K562 (cell line): Measurements from ENCODE around the gene TYMP. TPM values are rescaled to one million over a fixed set of nuclear protein-coding genes. Genes with fewer than 3 reads are reported as not detected.

Source experiments
- ATAC-seq: fragments of 200-7000 bp; cut with Tn5 transposase; 3 replicates; pipeline ENCODE4 v1.9.1; 2020; ENCODE audit warnings: moderate library complexity
- BruUV-seq: library from RNA; stranded (reverse); fragments of 400-500 nt; replicated peaks from 2 replicates; lab custom pipeline; 2021; lab: Mats Ljungman, UMichigan
- CTCF ChIA-PET: fragments of 300-600 bp; formaldehyde crosslinking; extraction: SDS; loops from one replicate; lab custom pipeline; 2021; ENCODE audit warnings: low intra/inter-chr PET ratio; lab: Yijun Ruan, JAX
- POLR2A ChIA-PET: fragments of 300-600, 350-650 bp; sonication (Branson Sonifier 250); formaldehyde crosslinking; extraction: SDS; loops from one replicate; lab custom pipeline; 2021; ENCODE audit warnings: antibody characterized with exemption, inconsistent platforms; lab: Yijun Ruan, JAX
- DNase-seq, 4 experiments: peaks; one replicate each; pipeline versions ENCODE4 v3.0.0 to v3.0.0-alpha.2; 2011 to 2018; ENCODE audit warnings: low spot score in 3 of 4, mixed read lengths in 3 of 4; ENCODE audit errors: extremely low read depth in 1 of 4
- FAIRE-seq: peaks from 2 replicates; lab custom pipeline; 2011; peaks lifted over from hg19 to GRCh38; lab: Jason Lieb, UNC
- H2AFZ ChIP-seq: 2 replicates; pipeline ENCODE4 v1.6.0; 2011; ENCODE audit warnings: low read depth, low read length, control low read depth, inconsistent platforms
- H3K27ac ChIP-seq: fragments of 200-600 bp; 3 replicates; pipeline ENCODE4 v1.8.0; 2011; ENCODE audit warnings: low read depth, mild to moderate bottlenecking, control low read depth, inconsistent platforms, low read length, moderate library complexity, mixed read lengths; ENCODE audit errors: extremely low read depth
- H3K27me3 ChIP-seq, 2 experiments: fragments of 300-600 bp in 1 of 2; 2 replicates in 1 of 2; 3 replicates in 1 of 2; pipeline versions ENCODE4 v1.6.0 to v1.8.0; 2011; ENCODE audit warnings: inconsistent platforms in 2 of 2, low read length in 2 of 2, mild to moderate bottlenecking in 1 of 2, mixed read lengths in 1 of 2, moderate library complexity in 1 of 2; ENCODE audit not compliant: control insufficient read depth in 2 of 2, insufficient read depth in 2 of 2
- H3K36me3 ChIP-seq: fragments of 300-600 bp; 3 replicates; pipeline ENCODE4 v1.8.0; 2011; ENCODE audit warnings: mild to moderate bottlenecking, low read length, inconsistent platforms; ENCODE audit not compliant: control insufficient read depth, insufficient read depth
- H3K4me1 ChIP-seq, 2 experiments: fragments of 200-600 bp in 1 of 2; replicated peaks in 1 of 2; 2 replicates in 1 of 2; 3 replicates in 1 of 2; pipeline versions ENCODE4 v1.5.1 to v1.8.0; 2011; ENCODE audit warnings: inconsistent platforms in 2 of 2, low read length in 2 of 2, mild to moderate bottlenecking in 1 of 2, mixed read lengths in 1 of 2, moderate library complexity in 1 of 2; ENCODE audit not compliant: control insufficient read depth in 2 of 2, insufficient read depth in 2 of 2
- H3K4me2 ChIP-seq: 2 replicates; pipeline ENCODE4 v1.6.1; 2011; ENCODE audit warnings: low read length, control low read depth, inconsistent platforms, mixed read lengths; ENCODE audit not compliant: insufficient read depth
- H3K4me3 ChIP-seq: fragments of 200-600 bp; sonication (generic), shearing (Covaris generic); 2 replicates; pipeline ENCODE4 v1.5.1; 2016; ENCODE audit warnings: control low read depth, inconsistent platforms
- H3K79me2 ChIP-seq: fragments of 200-600 bp; 3 replicates; pipeline ENCODE4 v1.8.0; 2011; ENCODE audit warnings: low read length, inconsistent platforms; ENCODE audit not compliant: control insufficient read depth, insufficient read depth
- H3K9ac ChIP-seq, 2 experiments: 2 replicates each; pipeline versions ENCODE4 v1.6.0 to v1.6.1; 2011; ENCODE audit warnings: low read depth in 2 of 2, low read length in 2 of 2, control low read depth in 1 of 2, inconsistent platforms in 1 of 2, mild to moderate bottlenecking in 1 of 2, mixed read lengths in 1 of 2; ENCODE audit not compliant: insufficient read depth in 1 of 2
- H3K9me1 ChIP-seq: one replicate; pipeline ENCODE4 v1.6.0; 2011; ENCODE audit warnings: inconsistent platforms, mild to moderate bottlenecking, low read length, moderate library complexity; ENCODE audit not compliant: control insufficient read depth, insufficient read depth
- H3K9me3 ChIP-seq: replicated peaks from 2 replicates; pipeline ENCODE4 v1.5.1; 2011; ENCODE audit warnings: low read depth, low read length, inconsistent platforms; ENCODE audit not compliant: control insufficient read depth, insufficient read depth
- H4K20me1 ChIP-seq: replicated peaks from 2 replicates; pipeline ENCODE4 v1.6.1; 2011; ENCODE audit warnings: low read length, inconsistent platforms, mixed read lengths; ENCODE audit not compliant: control insufficient read depth, insufficient read depth
- CHCHD3 ChIP-seq: fragments of 250-450 bp; sonication (Bioruptor Pico); IDR thresholded peaks from 2 replicates; pipeline ENCODE4 v2.1.2; 2022; ENCODE audit warnings: mild to moderate bottlenecking
- ELK3 ChIP-seq: fragments of 450-650 bp; formaldehyde crosslinking; IDR thresholded peaks from 2 replicates; pipeline ENCODE4 v1.4.0; 2020; ENCODE audit warnings: mild to moderate bottlenecking
- PYGO2 ChIP-seq: fragments of 450-650 bp; IDR thresholded peaks from 2 replicates; pipeline ENCODE4 v1.6.1; 2016; ENCODE audit warnings: mild to moderate bottlenecking, missing genetic modification characterization, moderate library complexity, missing compliant biosample characterization
- SRSF7 ChIP-seq: fragments of 200-400 bp; formaldehyde crosslinking; optimal IDR thresholded peaks from 2 replicates; pipeline ENCODE3; 2017; ENCODE audit warnings: mild to moderate bottlenecking, low read depth, low read length
- THAP7 ChIP-seq: fragments of 250-450 bp; sonication (Bioruptor Pico); IDR thresholded peaks from 2 replicates; pipeline ENCODE4 v1.5.0; 2021
- ZNF121 ChIP-seq: sonication (generic); formaldehyde crosslinking; conservative IDR thresholded peaks from 2 replicates; pipeline ENCODE4 v1.8.0; 2022; ENCODE audit warnings: missing genetic modification reagents
- ZNF217 ChIP-seq: sonication (generic); formaldehyde crosslinking; IDR thresholded peaks from 2 replicates; pipeline ENCODE4 v1.8.0; 2022; ENCODE audit warnings: mild to moderate bottlenecking, missing genetic modification reagents
- ZSCAN32 ChIP-seq: fragments of 450-650 bp; formaldehyde crosslinking; IDR thresholded peaks from 2 replicates; pipeline ENCODE4 v1.4.0; 2020; ENCODE audit warnings: mild to moderate bottlenecking, moderate library complexity
- WGBS: fragments of 100-300 bp; shearing (Covaris generic); methylation state at CpG from one replicate; pipeline ENCODE4 v1.1.6; 2016; ENCODE audit warnings: low coverage, mixed read lengths; ENCODE audit not compliant: insufficient coverage; ENCODE audit errors: missing lambda C conversion rate; 5-methylcytosine and 5-hydroxymethylcytosine counted together
- in situ Hi-C: fragments of 300-500 bp; cut with MboI; formaldehyde crosslinking; loops from 4 replicates; pipeline ENCODE4 v1.15.0; 2018; ENCODE audit warnings: inconsistent platforms, mixed read lengths
- intact Hi-C: fragments of 100-400 bp; cut with micrococcal nuclease; formaldehyde crosslinking; loops from 2 replicates; pipeline ENCODE4 v1.14.2; 2022
- polyA plus RNA-seq, 8 experiments: library from polyadenylated mRNA; depleted of rRNA in 4 of 8; stranded (reverse) in 5 of 8; unstranded in 3 of 8; fragments of >200 nt; fragmentation: Nextera tagmentation in 2 of 8; fragmentation: Illumina TruSeq in 1 of 8; extraction: Ambion mirVana in 2 of 8; extraction: Trizol in 1 of 8; gene quantifications; 2 replicates each; pipeline versions ENCODE4 v1.2.1 to v1.2.3, GENCODE V29; 2011 to 2014; ENCODE audit warnings: inconsistent platforms in 1 of 8, missing spikeins in 1 of 8
- total RNA-seq, 7 experiments: library from RNA; depleted of rRNA in 6 of 7; stranded (reverse); fragments of >200 nt in 6 of 7; fragmentation: Illumina TruSeq in 2 of 7; extraction: Trizol in 2 of 7; gene quantifications; 2 replicates each; pipeline versions ENCODE4 v1.2.1 to v1.2.3, GENCODE V29; 2011 to 2021; ENCODE audit warnings: low replicate concordance in 1 of 7
- TF ChIP-seq, protein P1 (sequence below): fragments of 250-450 bp; sonication (Bioruptor Pico); IDR thresholded peaks from 2 replicates; pipeline ENCODE4 v1.8.0; 2021; ENCODE audit warnings: mild to moderate bottlenecking, moderate library complexity
- TF ChIP-seq, protein P2 (sequence below): fragments of 250-450 bp; sonication (Bioruptor Pico); IDR thresholded peaks from 2 replicates; pipeline ENCODE4 v1.9.0; 2021; ENCODE audit warnings: mild to moderate bottlenecking, inconsistent platforms

TYMP gene
- total and polyA plus RNA-seq, 9 of the 15 experiments (the other 6 are each of a cell fraction or from before 2014, with no cell fraction given) = 0.03 to 4.0 (median 2.4) TPM; not detected in 4

GRCh38 chr22:50570861-50571260, 41.0 kb upstream of the TYMP start (continued):
- TF ChIP-seq ELK3 (CRISPR knock-in tag) = no peak

DNA sequence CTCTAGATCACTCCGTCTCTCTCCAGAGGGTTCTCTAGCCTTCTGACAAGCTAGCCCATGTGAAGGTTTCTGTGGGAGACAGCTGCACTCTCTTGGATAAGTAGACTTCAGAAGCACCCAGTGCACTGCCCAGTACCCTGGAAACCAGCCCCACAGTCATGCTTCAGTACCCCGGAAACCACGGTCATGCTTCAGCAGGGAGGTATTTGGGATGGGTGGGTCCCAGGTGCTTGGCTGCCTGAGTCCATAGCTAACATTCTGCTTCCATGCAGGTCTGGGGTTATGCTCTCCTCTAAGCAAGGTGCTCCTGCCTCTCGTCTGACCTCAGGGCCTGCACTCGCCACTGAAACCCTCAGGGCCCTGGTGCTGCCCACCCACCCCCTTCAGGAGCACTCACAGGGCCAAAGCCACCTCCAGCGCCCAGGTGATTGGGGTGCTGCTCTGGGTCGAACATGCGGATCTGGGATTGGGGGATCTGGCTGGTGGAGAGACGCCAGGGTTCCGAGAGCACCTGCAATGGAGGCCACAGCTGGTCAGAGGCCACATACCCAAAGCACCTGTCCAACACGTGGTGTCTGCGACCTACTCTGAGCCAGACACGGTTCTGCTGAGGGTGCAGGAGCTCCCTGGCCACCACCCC, 40.2 kb upstream of the TYMP start:
- Histone ChIP-seq H3K27me3 (no peaks in the 10 kb centered on the region), H2AFZ (no peak overlapping the region), H3K4me1 (peaks cover 0 to 10% of the 10 kb centered on the region in 2 experiments; a peak in 3 of 5 replicates), H3K9me1 (no peaks in the 10 kb centered on the region), H3K4me2 (no peak overlapping the region), H4K20me1 (no peaks in the 10 kb centered on the region), H3K4me3 (no peak overlapping the region), H3K79me2 (no peaks in the 10 kb centered on the region), H3K27ac (no peak overlapping the region), H3K9ac (no peak overlapping the region), H3K36me3 (no peaks in the 10 kb centered on the region), H3K9me3 (no peaks in the 10 kb centered on the region)
- TF ChIP-seq, protein P1, sequence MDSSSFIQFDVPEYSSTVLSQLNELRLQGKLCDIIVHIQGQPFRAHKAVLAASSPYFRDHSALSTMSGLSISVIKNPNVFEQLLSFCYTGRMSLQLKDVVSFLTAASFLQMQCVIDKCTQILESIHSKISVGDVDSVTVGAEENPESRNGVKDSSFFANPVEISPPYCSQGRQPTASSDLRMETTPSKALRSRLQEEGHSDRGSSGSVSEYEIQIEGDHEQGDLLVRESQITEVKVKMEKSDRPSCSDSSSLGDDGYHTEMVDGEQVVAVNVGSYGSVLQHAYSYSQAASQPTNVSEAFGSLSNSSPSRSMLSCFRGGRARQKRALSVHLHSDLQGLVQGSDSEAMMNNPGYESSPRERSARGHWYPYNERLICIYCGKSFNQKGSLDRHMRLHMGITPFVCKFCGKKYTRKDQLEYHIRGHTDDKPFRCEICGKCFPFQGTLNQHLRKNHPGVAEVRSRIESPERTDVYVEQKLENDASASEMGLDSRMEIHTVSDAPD (CRISPR knock-in tag) = no peak
- TF ChIP-seq ZSCAN32 (CRISPR knock-in tag) (no peak), PYGO2 (tag) (no peak), THAP7 (CRISPR knock-in tag) (no peak), ZNF217 (CRISPR knock-in tag) (no peak), ZNF121 (CRISPR knock-in tag) (no peak), SRSF7 (no peak), CHCHD3 (CRISPR knock-in tag) (no peak)
- TF ChIP-seq, protein P2, sequence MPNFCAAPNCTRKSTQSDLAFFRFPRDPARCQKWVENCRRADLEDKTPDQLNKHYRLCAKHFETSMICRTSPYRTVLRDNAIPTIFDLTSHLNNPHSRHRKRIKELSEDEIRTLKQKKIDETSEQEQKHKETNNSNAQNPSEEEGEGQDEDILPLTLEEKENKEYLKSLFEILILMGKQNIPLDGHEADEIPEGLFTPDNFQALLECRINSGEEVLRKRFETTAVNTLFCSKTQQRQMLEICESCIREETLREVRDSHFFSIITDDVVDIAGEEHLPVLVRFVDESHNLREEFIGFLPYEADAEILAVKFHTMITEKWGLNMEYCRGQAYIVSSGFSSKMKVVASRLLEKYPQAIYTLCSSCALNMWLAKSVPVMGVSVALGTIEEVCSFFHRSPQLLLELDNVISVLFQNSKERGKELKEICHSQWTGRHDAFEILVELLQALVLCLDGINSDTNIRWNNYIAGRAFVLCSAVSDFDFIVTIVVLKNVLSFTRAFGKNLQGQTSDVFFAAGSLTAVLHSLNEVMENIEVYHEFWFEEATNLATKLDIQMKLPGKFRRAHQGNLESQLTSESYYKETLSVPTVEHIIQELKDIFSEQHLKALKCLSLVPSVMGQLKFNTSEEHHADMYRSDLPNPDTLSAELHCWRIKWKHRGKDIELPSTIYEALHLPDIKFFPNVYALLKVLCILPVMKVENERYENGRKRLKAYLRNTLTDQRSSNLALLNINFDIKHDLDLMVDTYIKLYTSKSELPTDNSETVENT (CRISPR knock-in tag) = no peak
- in situ Hi-C loops = loop anchor here (5.0 kb wide), 1 partner anchor 48 kb away; no protein-coding TSS in a partner anchor
- 72% methylated on average over 13 of the region's 13 CpGs for WGBS
- intact Hi-C loops = no loop called here
- no peak for DNase-seq
- no peak for ATAC-seq
- FAIRE-seq = no peak
- no TSS peak for BruUV-seq
- POLR2A ChIA-PET = interaction anchor here (0.6 kb wide), 2 partner anchors 48 to 73 kb away, joined by 3 read pairs; no protein-coding TSS in a partner anchor
- CTCF ChIA-PET = no interaction called here
